ENCODE measurements around the gene FOXJ1. TPM values are rescaled to one million over a fixed set of nuclear protein-coding genes. Genes with fewer than 3 reads are reported as not detected.
"Not testable (repeated sequence)": the region's sequence is repeated elsewhere in the genome, so short reads cannot be mapped to it uniquely, and the experiment has no call there.

The FOXJ1 gene
- total RNA-seq, result 0.08 TPM

- DNase-seq (ENCODE audit: low spot score) (peak; percentile 92), ATAC-seq (peak; percentile 93)
Observed at GRCh38 chr17:76141212-76142038, at the start of gene FOXJ1. TSS of gene FOXJ1 (minus strand) at chr17:76141245. CDS start at chr17:76140395, 850 bp downstream.

- no peak for DNase-seq (ENCODE audit: low spot score)
- ATAC-seq, result no peak
Observed at GRCh38 chr17:76189741-76190140, 48.7 kb upstream of the FOXJ1 start.

- DNase-seq (ENCODE audit: low spot score) (no peak), ATAC-seq (no peak)
Observed at GRCh38 chr17:76189247-76189646, 48.2 kb upstream of the FOXJ1 start.

- DNase-seq (ENCODE audit: low spot score) (no peak), ATAC-seq (peak; percentile 34)
Observed at GRCh38 chr17:76188213-76189016, 47.4 kb upstream of the FOXJ1 start.

GRCh38 chr17:76186774-76187173, 45.7 kb upstream of the FOXJ1 start:
- DNase-seq (ENCODE audit: low spot score); ATAC-seq: not testable (repeated sequence)

- ATAC-seq, result no peak
- DNase-seq (ENCODE audit: low spot score), result no peak
Observed at GRCh38 chr17:76184290-76184689, 43.2 kb upstream of the FOXJ1 start.

- DNase-seq (ENCODE audit: low spot score), result peak; percentile 92
- peak; percentile 96 for ATAC-seq
Observed at GRCh38 chr17:76182016-76182764, 41.1 kb upstream of the FOXJ1 start.

- ATAC-seq (no peak), DNase-seq (ENCODE audit: low spot score) (no peak)
Observed at GRCh38 chr17:76179496-76180467, 38.7 kb upstream of the FOXJ1 start.

GRCh38 chr17:76178124-76178523, 37.1 kb upstream of the FOXJ1 start:
- no peak for DNase-seq (ENCODE audit: low spot score)
- no peak for ATAC-seq

GRCh38 chr17:76176701-76177574, 35.9 kb upstream of the FOXJ1 start:
- DNase-seq (ENCODE audit: low spot score) (no peak), ATAC-seq (no peak)

- no peak for DNase-seq (ENCODE audit: low spot score)
- no peak for ATAC-seq
Observed at GRCh38 chr17:76174037-76174436, 33.0 kb upstream of the FOXJ1 start.

GRCh38 chr17:76173474-76173873, 32.4 kb upstream of the FOXJ1 start:
- DNase-seq (ENCODE audit: low spot score) (no peak), ATAC-seq (no peak)

GRCh38 chr17:76171706-76172105, 30.7 kb upstream of the FOXJ1 start:
- no peak for DNase-seq (ENCODE audit: low spot score)
- no peak for ATAC-seq

GRCh38 chr17:76170114-76170513, 29.1 kb upstream of the FOXJ1 start:
- ATAC-seq, result no peak
- DNase-seq (ENCODE audit: low spot score), result no peak

GRCh38 chr17:76166906-76167305, 25.9 kb upstream of the FOXJ1 start:
- ATAC-seq (no peak), DNase-seq (ENCODE audit: low spot score) (no peak)

- ATAC-seq (no peak), DNase-seq (ENCODE audit: low spot score) (no peak)
Observed at GRCh38 chr17:76166168-76166567, 25.1 kb upstream of the FOXJ1 start.

GRCh38 chr17:76164331-76164730, 23.3 kb upstream of the FOXJ1 start:
- DNase-seq (ENCODE audit: low spot score) (no peak), ATAC-seq (no peak)

- ATAC-seq (no peak), DNase-seq (ENCODE audit: low spot score) (no peak)
Observed at GRCh38 chr17:76163919-76164318, 22.9 kb upstream of the FOXJ1 start.

GRCh38 chr17:76161619-76162266, 20.7 kb upstream of the FOXJ1 start:
- ATAC-seq (no peak), DNase-seq (ENCODE audit: low spot score) (no peak)
